Neural cell (in vitro differentiated cells): ENCODE data around the gene RNF26. TPM values are rescaled to one million over a fixed set of nuclear protein-coding genes. Genes with fewer than 3 reads are reported as not detected.

Experiments
- H2AFZ ChIP-seq: fragments of 200-600, 300-800 bp; sonication (generic), shearing (Covaris generic); 2 replicates; pipeline ENCODE4 v1.6.0; 2014; ENCODE audit warnings: low read depth, mild to moderate bottlenecking, antibody characterized with exemption, low read length, moderate library complexity
- H3F3A ChIP-seq: fragments of 200-600 bp; shearing (Covaris generic); 2 replicates; pipeline ENCODE4 v1.6.1; 2016; ENCODE audit warnings: mild to moderate bottlenecking, moderate library complexity, mixed read lengths, antibody characterized with exemption, low read length; ENCODE audit not compliant: insufficient read depth, poor library complexity, severe bottlenecking
- H3K27ac ChIP-seq: fragments of 200-600, 300-800 bp; sonication (generic), shearing (Covaris generic); 2 replicates; pipeline ENCODE4 v1.5.1; 2014; ENCODE audit warnings: mild to moderate bottlenecking, low read length, moderate library complexity
- H3K27me3 ChIP-seq: fragments of 300-800, 200-600 bp; sonication (generic), shearing (Covaris generic); 2 replicates; pipeline ENCODE4 v1.6.0; 2014; ENCODE audit warnings: mild to moderate bottlenecking, low read depth, low read length, moderate library complexity; ENCODE audit not compliant: insufficient read depth
- H3K36me3 ChIP-seq: fragments of 300-800, 200-600 bp; sonication (generic), shearing (Covaris generic); 2 replicates; pipeline ENCODE4 v1.5.1; 2014; ENCODE audit warnings: mild to moderate bottlenecking, antibody characterized with exemption, low read length, moderate library complexity; ENCODE audit not compliant: insufficient read depth
- H3K4me2 ChIP-seq: fragments of 300-800, 200-600 bp; sonication (generic), shearing (Covaris generic); 2 replicates; pipeline ENCODE4 v1.6.0; 2014; ENCODE audit warnings: mild to moderate bottlenecking, low read length
- H3K4me3 ChIP-seq: fragments of 300-800, 200-600 bp; sonication (generic), shearing (Covaris generic); 2 replicates; pipeline ENCODE4 v1.5.1; 2014; ENCODE audit warnings: mild to moderate bottlenecking, low read length, moderate library complexity
- H3K79me2 ChIP-seq: fragments of 200-600 bp; shearing (Covaris generic); replicated peaks from 2 replicates; pipeline ENCODE4 v1.6.0; 2014; ENCODE audit warnings: mild to moderate bottlenecking, low read length, moderate library complexity; ENCODE audit not compliant: insufficient read depth
- H3K9ac ChIP-seq: fragments of 300-800, 200-600 bp; sonication (generic), shearing (Covaris generic); 2 replicates; pipeline ENCODE4 v1.6.1; 2016; ENCODE audit warnings: mild to moderate bottlenecking, low read length, mixed read lengths
- H3K9me2 ChIP-seq: fragments of 200-600 bp; shearing (Covaris generic); 2 replicates; pipeline ENCODE4 v1.6.1; 2016; ENCODE audit warnings: mild to moderate bottlenecking, low read length, mixed read lengths; ENCODE audit not compliant: insufficient read depth
- H3K9me3 ChIP-seq: fragments of 200-600, 300-800 bp; sonication (generic), shearing (Covaris generic); 2 replicates; pipeline ENCODE4 v1.6.1; 2016; ENCODE audit warnings: mild to moderate bottlenecking, mixed run types, low read length, moderate library complexity, mixed read lengths
- H4K20me1 ChIP-seq: fragments of 200-600 bp; shearing (Covaris generic); 2 replicates; pipeline ENCODE4 v1.6.1; 2016; ENCODE audit warnings: mild to moderate bottlenecking, mixed run types; ENCODE audit not compliant: insufficient read depth
- CTCF ChIP-seq: fragments of 450-650 bp; IDR thresholded peaks from 2 replicates; pipeline ENCODE4 v1.5.1; 2014; ENCODE audit warnings: antibody characterized with exemption, mild to moderate bottlenecking, moderate library complexity; ENCODE audit not compliant: poor library complexity, severe bottlenecking
- EP300 ChIP-seq: fragments of 450-650 bp; conservative IDR thresholded peaks from 2 replicates; pipeline ENCODE4 v1.6.1; 2014; ENCODE audit warnings: antibody characterized with exemption, mild to moderate bottlenecking, moderate library complexity; ENCODE audit not compliant: poor library complexity, severe bottlenecking
- EZH2 ChIP-seq: fragments of 200-600, 300-800 bp; shearing (Covaris generic), sonication (generic); IDR thresholded peaks from 2 replicates; pipeline ENCODE4 v1.6.1; 2014; ENCODE audit warnings: antibody characterized with exemption, low read length, borderline replicate concordance, mild to moderate bottlenecking; ENCODE audit not compliant: insufficient read depth, poor library complexity, severe bottlenecking
- MXI1 ChIP-seq: fragments of 450-650 bp; conservative IDR thresholded peaks from 2 replicates; pipeline ENCODE4 v1.6.1; 2014; ENCODE audit warnings: antibody characterized with exemption, mild to moderate bottlenecking; ENCODE audit not compliant: poor library complexity, severe bottlenecking
- POLR2AphosphoS5 ChIP-seq: IDR thresholded peaks from 2 replicates; pipeline ENCODE4 v1.6.1; 2012
- RAD21 ChIP-seq: fragments of 450-650 bp; conservative IDR thresholded peaks from 2 replicates; pipeline ENCODE4 v1.6.1; 2014; ENCODE audit warnings: antibody characterized with exemption, mild to moderate bottlenecking, moderate library complexity
- SMC3 ChIP-seq: fragments of 450-650 bp; conservative IDR thresholded peaks from 2 replicates; pipeline ENCODE4 v1.6.1; 2014; ENCODE audit warnings: antibody characterized with exemption, mild to moderate bottlenecking, moderate library complexity; ENCODE audit not compliant: poor library complexity
- TAF1 ChIP-seq: IDR thresholded peaks from 2 replicates; pipeline ENCODE4 v1.6.1; 2012; ENCODE audit warnings: low read depth
- polyA plus RNA-seq: library from polyadenylated mRNA; depleted of rRNA; stranded (reverse); fragments of >200 nt; gene quantifications from 2 replicates; pipeline ENCODE4 v1.2.3, GENCODE V29; 2014
- TF ChIP-seq, protein P1 (sequence below): IDR thresholded peaks from 2 replicates; pipeline ENCODE4 v1.6.1; 2012; ENCODE audit warnings: borderline replicate concordance

Gene RNF26
- polyA plus RNA-seq, 1 donor from 2014 or later = 2.6 TPM

- Histone ChIP-seq H3K27ac (no peak overlapping the region), H3K9me3 (no peaks in the 10 kb centered on the region), H3F3A (no peaks in the 10 kb centered on the region), H3K9me2 (no peaks in the 10 kb centered on the region), H3K27me3 (peaks cover 13% of the 10 kb centered on the region), H3K36me3 (no peaks in the 10 kb centered on the region), H3K4me2 (no peak overlapping the region), H3K4me3 (peak overlapping the region; percentile 74), H4K20me1 (no peaks in the 10 kb centered on the region), H3K79me2 (no peaks in the 10 kb centered on the region), H2AFZ (no peak overlapping the region), H3K9ac (no peak overlapping the region)
- TF ChIP-seq, protein P1, sequence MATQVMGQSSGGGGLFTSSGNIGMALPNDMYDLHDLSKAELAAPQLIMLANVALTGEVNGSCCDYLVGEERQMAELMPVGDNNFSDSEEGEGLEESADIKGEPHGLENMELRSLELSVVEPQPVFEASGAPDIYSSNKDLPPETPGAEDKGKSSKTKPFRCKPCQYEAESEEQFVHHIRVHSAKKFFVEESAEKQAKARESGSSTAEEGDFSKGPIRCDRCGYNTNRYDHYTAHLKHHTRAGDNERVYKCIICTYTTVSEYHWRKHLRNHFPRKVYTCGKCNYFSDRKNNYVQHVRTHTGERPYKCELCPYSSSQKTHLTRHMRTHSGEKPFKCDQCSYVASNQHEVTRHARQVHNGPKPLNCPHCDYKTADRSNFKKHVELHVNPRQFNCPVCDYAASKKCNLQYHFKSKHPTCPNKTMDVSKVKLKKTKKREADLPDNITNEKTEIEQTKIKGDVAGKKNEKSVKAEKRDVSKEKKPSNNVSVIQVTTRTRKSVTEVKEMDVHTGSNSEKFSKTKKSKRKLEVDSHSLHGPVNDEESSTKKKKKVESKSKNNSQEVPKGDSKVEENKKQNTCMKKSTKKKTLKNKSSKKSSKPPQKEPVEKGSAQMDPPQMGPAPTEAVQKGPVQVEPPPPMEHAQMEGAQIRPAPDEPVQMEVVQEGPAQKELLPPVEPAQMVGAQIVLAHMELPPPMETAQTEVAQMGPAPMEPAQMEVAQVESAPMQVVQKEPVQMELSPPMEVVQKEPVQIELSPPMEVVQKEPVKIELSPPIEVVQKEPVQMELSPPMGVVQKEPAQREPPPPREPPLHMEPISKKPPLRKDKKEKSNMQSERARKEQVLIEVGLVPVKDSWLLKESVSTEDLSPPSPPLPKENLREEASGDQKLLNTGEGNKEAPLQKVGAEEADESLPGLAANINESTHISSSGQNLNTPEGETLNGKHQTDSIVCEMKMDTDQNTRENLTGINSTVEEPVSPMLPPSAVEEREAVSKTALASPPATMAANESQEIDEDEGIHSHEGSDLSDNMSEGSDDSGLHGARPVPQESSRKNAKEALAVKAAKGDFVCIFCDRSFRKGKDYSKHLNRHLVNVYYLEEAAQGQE = no peak
- TF ChIP-seq TAF1 (no peak), EP300 (no peak), CTCF (no peak), SMC3 (no peak), MXI1 (no peak), EZH2 (no peak), POLR2AphosphoS5 (no peak), RAD21 (no peak)
These were observed 46.0 kb downstream of the RNF26 start for GRCh38 chr11:119380160-119380826.

DNA sequence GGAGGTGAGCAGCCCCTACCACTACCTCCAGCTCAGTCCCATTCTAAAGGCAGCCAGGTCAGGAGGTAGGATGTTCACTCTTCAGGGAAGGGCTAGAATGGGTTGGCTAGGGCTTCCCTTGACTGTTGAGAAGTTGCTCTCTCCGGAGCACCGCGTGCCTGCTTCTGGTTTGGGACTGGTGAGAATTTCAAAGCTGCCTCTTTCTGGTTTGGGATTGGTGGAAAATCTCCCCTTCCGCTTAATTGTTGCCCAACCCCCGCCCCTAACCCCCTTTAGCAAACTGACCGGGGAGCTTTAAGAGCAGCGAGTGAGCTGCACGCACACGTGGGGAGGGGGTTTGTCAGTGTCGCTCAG is 46.5 kb downstream of the RNF26 start:
- no peaks in the 10 kb centered on the region for H3K9me3 ChIP-seq
- TF ChIP-seq, protein P1 = no peak
- TF ChIP-seq EP300 (no peak), EZH2 (no peak), SMC3 (no peak), TAF1 (no peak), CTCF (no peak), POLR2AphosphoS5 (no peak), MXI1 (no peak), RAD21 (no peak)
- H3K9me2 ChIP-seq = no peaks in the 10 kb centered on the region
- H3F3A ChIP-seq = no peaks in the 10 kb centered on the region
- no peak overlapping the region for H2AFZ ChIP-seq
- no peak overlapping the region for H3K27ac ChIP-seq
- peak overlapping the region; percentile 63 for H3K9ac ChIP-seq
- peaks cover 13% of the 10 kb centered on the region for H3K27me3 ChIP-seq
- H4K20me1 ChIP-seq = no peaks in the 10 kb centered on the region
- H3K36me3 ChIP-seq = no peaks in the 10 kb centered on the region
- H3K4me3 ChIP-seq = peak overlapping the region; percentile 74
- peak overlapping the region; percentile 95 for H3K4me2 ChIP-seq
- H3K79me2 ChIP-seq = no peaks in the 10 kb centered on the region
